Esophagus muscularis mucosa (tissue), 4 donors: ENCODE data around the gene CSMD2. TPM values are rescaled to one million over a fixed set of nuclear protein-coding genes. Genes with fewer than 3 reads are reported as not detected.

Experiments used
- DNase-seq: peaks from one replicate; pipeline ENCODE4 v3.0.0-alpha.2; 2017; ENCODE audit errors: extremely low spot score
- H3K27ac ChIP-seq, 4 donors: fragments of 200-600 bp; sonication (generic); replicated peaks in 1 of 4; 1 replicate in 3 of 4; 2 replicates in 1 of 4; pipeline ENCODE4 v1.5.1; 2016 to 2019; ENCODE audit warnings: mild to moderate bottlenecking in 1 of 4
- H3K27me3 ChIP-seq, 4 donors: fragments of 200-600 bp; sonication (generic); one replicate each; pipeline versions ENCODE4 v1.5.1 to v1.6.0; 2016 to 2019
- H3K36me3 ChIP-seq, 4 donors: fragments of 200-600 bp; sonication (generic); one replicate each; pipeline ENCODE4 v1.5.1; 2016 to 2019
- H3K4me1 ChIP-seq, 4 donors: fragments of 200-600 bp; sonication (generic); one replicate each; pipeline ENCODE4 v1.5.1; 2016 to 2019
- H3K4me3 ChIP-seq, 4 donors: fragments of 200-600 bp; sonication (generic); 1 replicate in 2 of 4; 2 replicates in 2 of 4; pipeline ENCODE4 v1.5.1; 2016 to 2019; ENCODE audit warnings: mild to moderate bottlenecking in 4 of 4, moderate library complexity in 1 of 4
- H3K9me3 ChIP-seq, 4 donors: fragments of 200-600 bp; sonication (generic); 1 replicate in 3 of 4; 2 replicates in 1 of 4; pipeline ENCODE4 v1.5.1; 2016 to 2019
- CTCF ChIP-seq, 3 experiments: fragments of 200-600 bp in 2 of 3; fragments of 450-650 bp in 1 of 3; sonication (generic) in 2 of 3; IDR thresholded peaks; one replicate each; pipeline ENCODE4 v1.5.1; 2017 to 2019; ENCODE audit warnings: antibody characterized with exemption in 3 of 3, mild to moderate bottlenecking in 2 of 3, moderate library complexity in 1 of 3
- EP300 ChIP-seq: sonication (generic); formaldehyde crosslinking; IDR thresholded peaks from one replicate; pipeline ENCODE4 v1.6.1; 2017; ENCODE audit warnings: antibody characterized with exemption
- POLR2A ChIP-seq: fragments of 450-650 bp; IDR thresholded peaks from one replicate; pipeline ENCODE4 v1.6.1; 2017; ENCODE audit warnings: antibody characterized with exemption, moderate library complexity, mild to moderate bottlenecking, low read depth
- POLR2AphosphoS5 ChIP-seq, 2 donors: sonication (generic); formaldehyde crosslinking; IDR thresholded peaks; one replicate each; pipeline ENCODE4 v1.6.1; 2017; ENCODE audit warnings: antibody characterized with exemption in 2 of 2
- WGBS: methylation state at CpG from one replicate; pipeline ENCODE4 v1.1.5; 2018; 5-methylcytosine and 5-hydroxymethylcytosine counted together
- intact Hi-C: fragments of 100-400 bp; cut with DNase I; formaldehyde crosslinking; loops from one replicate; pipeline ENCODE4 v1.15.1; 2023
- total RNA-seq, 4 donors: library from RNA; depleted of rRNA; stranded (reverse); fragments of >200 nt; gene quantifications; one replicate each; pipeline versions ENCODE4 v1.1.0 to v1.2.1, GENCODE V29; 2016

CSMD2 gene
- total RNA-seq, 4 donors from 2014 or later = 0.26 to 0.75 (median 0.37) TPM

- 79% methylated on average over 4 of the region's 4 CpGs for WGBS
- Histone ChIP-seq H3K27ac (no peak overlapping the region), H3K27me3 (peaks cover 0 to 53% (median 0%) of the 10 kb centered on the region in 4 donors), H3K4me3 (no peak overlapping the region), H3K36me3 (no peaks in the 10 kb centered on the region), H3K4me1 (peaks cover 0 to 5% (median under 1%) of the 10 kb centered on the region in 4 donors), H3K9me3 (no peaks in the 10 kb centered on the region)
- no peak for TF ChIP-seq POLR2AphosphoS5 (IDR thresholded peaks at IDR 0.05)
- no peak for TF ChIP-seq EP300
- TF ChIP-seq CTCF (IDR thresholded peaks at IDR 0.05) = no peak
- no peak for TF ChIP-seq POLR2A
- no peak for DNase-seq
- intact Hi-C loops = no loop called here
Observed at GRCh38 chr1:33979341-33979740, 185.7 kb downstream of the CSMD2 start.

GRCh38 chr1:33975961-33976360, 189.1 kb downstream of the CSMD2 start:
- intact Hi-C loops = no loop called here
- Histone ChIP-seq H3K4me3 (no peak overlapping the region), H3K27ac (no peak overlapping the region), H3K4me1 (peaks cover 10 to 28% (median 15%) of the 10 kb centered on the region in 4 donors), H3K9me3 (no peaks in the 10 kb centered on the region), H3K27me3 (peaks cover 0 to 47% (median 0%) of the 10 kb centered on the region in 4 donors), H3K36me3 (no peaks in the 10 kb centered on the region)
- WGBS = 87% methylated on average over 3 of the region's 3 CpGs
- TF ChIP-seq POLR2AphosphoS5 (IDR thresholded peaks at IDR 0.05) = no peak
- TF ChIP-seq CTCF (IDR thresholded peaks at IDR 0.05) = no peak
- TF ChIP-seq EP300 = no peak
- no peak for TF ChIP-seq POLR2A
- no peak for DNase-seq

- Histone ChIP-seq H3K27ac (no peak overlapping the region), H3K36me3 (no peaks in the 10 kb centered on the region), H3K9me3 (no peaks in the 10 kb centered on the region), H3K27me3 (peaks cover 0 to 36% (median 0%) of the 10 kb centered on the region in 4 donors), H3K4me3 (no peak overlapping the region), H3K4me1 (peaks cover 10 to 28% (median 15%) of the 10 kb centered on the region in 4 donors)
- 48% methylated on average over 7 of the region's 8 CpGs for WGBS
- DNase-seq = no peak
- no peak for TF ChIP-seq EP300
- TF ChIP-seq CTCF (IDR thresholded peaks at IDR 0.05) = no peak
- no peak for TF ChIP-seq POLR2A
- TF ChIP-seq POLR2AphosphoS5 (IDR thresholded peaks at IDR 0.05) = no peak
- intact Hi-C loops = no loop called here
Observed at GRCh38 chr1:33973799-33974545, 191.1 kb downstream of the CSMD2 start.

GRCh38 chr1:33972676-33973395, 192.2 kb downstream of the CSMD2 start:
- intact Hi-C loops = no loop called here
- Histone ChIP-seq H3K4me1 (peaks cover 10 to 28% (median 15%) of the 10 kb centered on the region in 4 donors), H3K27me3 (peaks cover 0 to 29% (median 0%) of the 10 kb centered on the region in 4 donors), H3K9me3 (no peaks in the 10 kb centered on the region), H3K4me3 (no peak overlapping the region), H3K27ac (no peak overlapping the region), H3K36me3 (no peaks in the 10 kb centered on the region)
- DNase-seq = no peak
- TF ChIP-seq POLR2A = no peak
- TF ChIP-seq CTCF (IDR thresholded peaks at IDR 0.05) = no peak
- TF ChIP-seq POLR2AphosphoS5 (IDR thresholded peaks at IDR 0.05) = no peak
- 74% methylated on average over 9 of the region's 10 CpGs for WGBS
